ENCODE data around the gene ABCA9. TPM values are rescaled to one million over a fixed set of nuclear protein-coding genes. Genes with fewer than 3 reads are reported as not detected.

The ABCA9 gene
- total RNA-seq, 1 experiment from 2014 or later, result not detected

GRCh38 chr17:68927516-68927915, 133.2 kb downstream of the ABCA9 start:
- H3K36me3 Mint-ChIP-seq, result no peaks in the 10 kb centered on the region
- H3K27me3 Mint-ChIP-seq (ENCODE audit: low read depth), result no peaks in the 10 kb centered on the region
- no peaks in the 10 kb centered on the region for H3K9me3 Mint-ChIP-seq
- TF ChIP-seq USF1 (CRISPR knock-in tag; IDR thresholded peaks at IDR 0.05) (no peak), NR1H2 (CRISPR knock-in tag; IDR thresholded peaks at IDR 0.05) (no peak), JUN (CRISPR knock-in tag; IDR thresholded peaks at IDR 0.05) (no peak), ZNF416 (CRISPR knock-in tag; IDR thresholded peaks at IDR 0.05) (no peak), CREB1 (CRISPR knock-in tag; IDR thresholded peaks at IDR 0.05) (no peak), GABPB1 (CRISPR knock-in tag; IDR thresholded peaks at IDR 0.05) (no peak)
- H3K4me3 Mint-ChIP-seq, result no peak overlapping the region
- ATAC-seq (no peak), DNase-seq (ENCODE audit: low spot score) (no peak)
- ChIA-PET CTCF (no interaction called here), POLR2A (no interaction called here)
- H3K4me1 Mint-ChIP-seq, result peaks cover 33% of the 10 kb centered on the region
- H3K27ac Mint-ChIP-seq, result no peak overlapping the region; the same call in 1 of the 2 replicates

GRCh38 chr17:68924793-68925720, 135.7 kb downstream of the ABCA9 start:
- CTCF ChIA-PET, result interaction anchor here (0.7 to 2.2 kb wide), 2 partner anchors 13 to 325 kb away, joined by 3 to 8 read pairs; no protein-coding TSS in a partner anchor
- DNase-seq (ENCODE audit: low spot score), result no peak
- ATAC-seq, result no peak
- POLR2A ChIA-PET, result no interaction called here
- Mint-ChIP-seq H3K36me3 (no peaks in the 10 kb centered on the region), H3K4me1 (peaks cover 33% of the 10 kb centered on the region), H3K27me3 (ENCODE audit: low read depth) (no peaks in the 10 kb centered on the region), H3K4me3 (no peak overlapping the region), H3K27ac (no peak overlapping the region), H3K9me3 (peaks cover under 1% of the 10 kb centered on the region)
- TF ChIP-seq ESRRA (CRISPR knock-in tag; IDR thresholded peaks at IDR 0.05; ENCODE audit: borderline replicate concordance), result no peak
- no peak for TF ChIP-seq GABPB1 (CRISPR knock-in tag; IDR thresholded peaks at IDR 0.05)
- no peak for TF ChIP-seq TCF7 (CRISPR knock-in tag; IDR thresholded peaks at IDR 0.05; ENCODE audit: low read depth)
- no peak for TF ChIP-seq EMX1 (CRISPR knock-in tag; IDR thresholded peaks at IDR 0.05)
- no peak for TF ChIP-seq CTCF (IDR thresholded peaks at IDR 0.05)
- TF ChIP-seq ZNF532 (CRISPR knock-in tag; IDR thresholded peaks at IDR 0.05; ENCODE audit: borderline replicate concordance), result no peak
- no peak for TF ChIP-seq CREM (CRISPR knock-in tag; IDR thresholded peaks at IDR 0.05)
- TF ChIP-seq ZNF219 (CRISPR knock-in tag; IDR thresholded peaks at IDR 0.05; ENCODE audit: borderline replicate concordance), result no peak
- no peak for TF ChIP-seq ZNF512 (CRISPR knock-in tag; IDR thresholded peaks at IDR 0.05; ENCODE audit: borderline replicate concordance)
- no peak for TF ChIP-seq ELF4 (CRISPR knock-in tag; IDR thresholded peaks at IDR 0.05; ENCODE audit: low read depth)
- no peak for TF ChIP-seq MAX (CRISPR knock-in tag; IDR thresholded peaks at IDR 0.05)
- TF ChIP-seq USF1 (CRISPR knock-in tag; IDR thresholded peaks at IDR 0.05), result no peak
- TF ChIP-seq RORB (CRISPR knock-in tag; IDR thresholded peaks at IDR 0.05), result no peak
- TF ChIP-seq MXD4 (CRISPR knock-in tag; IDR thresholded peaks at IDR 0.05; ENCODE audit: borderline replicate concordance), result no peak
- no peak for TF ChIP-seq SOX15 (CRISPR knock-in tag; IDR thresholded peaks at IDR 0.05)
- no peak for TF ChIP-seq E2F1 (CRISPR knock-in tag; IDR thresholded peaks at IDR 0.05)
